Measurements from ENCODE around the gene DHX36.

DHX36 gene

GRCh38 chr3:154316974-154317767 is 7.1 kb downstream of the DHX36 start:
- no peak for ATAC-seq (ENCODE audit: low read depth)
- peak overlapping the region; percentile 43 for H3K27ac Mint-ChIP-seq
- H3K36me3 Mint-ChIP-seq = peaks cover 30% of the 10 kb centered on the region
- peaks cover 21% of the 10 kb centered on the region for H3K4me1 Mint-ChIP-seq
- H3K27me3 Mint-ChIP-seq = no peaks in the 10 kb centered on the region
- DNase-seq (ENCODE audit: low spot score in 2 of 2) = no peak
- no peaks in the 10 kb centered on the region for H3K9me3 Mint-ChIP-seq
- no peak overlapping the region for H3K4me3 Mint-ChIP-seq

GRCh38 chr3:154314152-154314551 is 10.1 kb downstream of the DHX36 start:
- Mint-ChIP-seq H3K9me3 (no peaks in the 10 kb centered on the region), H3K4me1 (peaks cover 17% of the 10 kb centered on the region), H3K4me3 (no peak overlapping the region), H3K27me3 (no peaks in the 10 kb centered on the region), H3K27ac (no peak overlapping the region), H3K36me3 (peaks cover 30% of the 10 kb centered on the region)
- DNase-seq (ENCODE audit: low spot score in 2 of 2) (no peak), ATAC-seq (ENCODE audit: low read depth) (no peak)

GRCh38 chr3:154310840-154311239 is 13.4 kb downstream of the DHX36 start:
- Mint-ChIP-seq H3K27me3 (no peaks in the 10 kb centered on the region), H3K36me3 (peaks cover 40% of the 10 kb centered on the region), H3K4me1 (peaks cover 11% of the 10 kb centered on the region), H3K27ac (no peak overlapping the region), H3K4me3 (no peak overlapping the region), H3K9me3 (no peaks in the 10 kb centered on the region)
- no peak for DNase-seq (ENCODE audit: low spot score in 2 of 2)
- no peak for ATAC-seq (ENCODE audit: low read depth)

GRCh38 chr3:154307363-154307762 is 16.9 kb downstream of the DHX36 start:
- Mint-ChIP-seq H3K4me1 (peaks cover 11% of the 10 kb centered on the region), H3K9me3 (no peaks in the 10 kb centered on the region), H3K4me3 (no peak overlapping the region), H3K27me3 (no peaks in the 10 kb centered on the region), H3K36me3 (peaks cover 22% of the 10 kb centered on the region), H3K27ac (no peak overlapping the region)
- no peak for ATAC-seq (ENCODE audit: low read depth)
- DNase-seq (ENCODE audit: low spot score in 2 of 2) = no peak

GRCh38 chr3:154304936-154305335 is 19.4 kb downstream of the DHX36 start:
- Mint-ChIP-seq H3K4me3 (no peak overlapping the region), H3K27me3 (no peaks in the 10 kb centered on the region), H3K4me1 (peaks cover 11% of the 10 kb centered on the region), H3K9me3 (no peaks in the 10 kb centered on the region), H3K27ac (no peak overlapping the region), H3K36me3 (peaks cover 32% of the 10 kb centered on the region)
- DNase-seq (ENCODE audit: low spot score in 2 of 2) (no peak), ATAC-seq (ENCODE audit: low read depth) (no peak)

- Mint-ChIP-seq H3K36me3 (peaks cover 32% of the 10 kb centered on the region), H3K27ac (no peak overlapping the region), H3K27me3 (no peaks in the 10 kb centered on the region), H3K4me3 (no peak overlapping the region), H3K4me1 (peaks cover 11% of the 10 kb centered on the region), H3K9me3 (no peaks in the 10 kb centered on the region)
- ATAC-seq (ENCODE audit: low read depth) (peak; percentile 69), DNase-seq (ENCODE audit: low spot score in 2 of 2) (no peak)
These were observed 20.0 kb downstream of the DHX36 start for GRCh38 chr3:154304116-154304786.

GRCh38 chr3:154301561-154301960 is 22.7 kb downstream of the DHX36 start:
- Mint-ChIP-seq H3K27ac (peak overlapping the region; percentile 52), H3K4me1 (no peaks in the 10 kb centered on the region)

GRCh38 chr3:154294016-154294415 is 30.3 kb downstream of the DHX36 start:
- H3K27ac Mint-ChIP-seq = peak overlapping the region; percentile 4
- H3K36me3 Mint-ChIP-seq = peaks cover 27% of the 10 kb centered on the region
- no peak for DNase-seq (ENCODE audit: low spot score in 2 of 2)
- ATAC-seq (ENCODE audit: low read depth) = no peak
- H3K27me3 Mint-ChIP-seq = no peaks in the 10 kb centered on the region
- no peak overlapping the region for H3K4me3 Mint-ChIP-seq
- no peaks in the 10 kb centered on the region for H3K9me3 Mint-ChIP-seq
- no peaks in the 10 kb centered on the region for H3K4me1 Mint-ChIP-seq

More at GRCh38 chr3:154301561-154301960, 22.7 kb downstream of the DHX36 start:
- Mint-ChIP-seq H3K9me3 (no peaks in the 10 kb centered on the region), H3K27me3 (no peaks in the 10 kb centered on the region), H3K4me3 (no peak overlapping the region), H3K36me3 (peaks cover 26% of the 10 kb centered on the region)
- DNase-seq (ENCODE audit: low spot score in 2 of 2) (no peak), ATAC-seq (ENCODE audit: low read depth) (no peak)

GRCh38 chr3:154290187-154290586 is 34.1 kb downstream of the DHX36 start:
- peaks cover 30% of the 10 kb centered on the region for H3K36me3 Mint-ChIP-seq
- H3K27me3 Mint-ChIP-seq = no peaks in the 10 kb centered on the region
- ATAC-seq (ENCODE audit: low read depth) (no peak), DNase-seq (ENCODE audit: low spot score in 2 of 2) (no peak)
- H3K27ac Mint-ChIP-seq = peak overlapping the region; percentile 73
- H3K4me1 Mint-ChIP-seq = peaks cover 2% of the 10 kb centered on the region
- no peak overlapping the region for H3K4me3 Mint-ChIP-seq
- no peaks in the 10 kb centered on the region for H3K9me3 Mint-ChIP-seq

GRCh38 chr3:154285221-154285620 is 39.1 kb downstream of the DHX36 start:
- DNase-seq (ENCODE audit: low spot score in 2 of 2) = no peak
- Mint-ChIP-seq H3K27ac (peak overlapping the region; percentile 85), H3K36me3 (peaks cover 42% of the 10 kb centered on the region)

GRCh38 chr3:154280161-154280560 is 44.1 kb downstream of the DHX36 start:
- Mint-ChIP-seq H3K9me3 (no peaks in the 10 kb centered on the region), H3K36me3 (peaks cover 39% of the 10 kb centered on the region), H3K27ac (peak overlapping the region; percentile 45), H3K27me3 (no peaks in the 10 kb centered on the region), H3K4me3 (no peak overlapping the region), H3K4me1 (peaks cover 1% of the 10 kb centered on the region)
- DNase-seq (ENCODE audit: low spot score in 2 of 2) (no peak), ATAC-seq (ENCODE audit: low read depth) (no peak)

More at GRCh38 chr3:154285221-154285620, 39.1 kb downstream of the DHX36 start:
- ATAC-seq (ENCODE audit: low read depth) = no peak
- Mint-ChIP-seq H3K4me1 (peaks cover 4% of the 10 kb centered on the region), H3K27me3 (no peaks in the 10 kb centered on the region), H3K9me3 (no peaks in the 10 kb centered on the region), H3K4me3 (no peak overlapping the region)

GRCh38 chr3:154275965-154276364 is 48.3 kb downstream of the DHX36 start:
- Mint-ChIP-seq H3K9me3 (no peaks in the 10 kb centered on the region), H3K36me3 (peaks cover 33% of the 10 kb centered on the region), H3K27ac (peak overlapping the region; percentile 45), H3K27me3 (no peaks in the 10 kb centered on the region), H3K4me1 (no peaks in the 10 kb centered on the region), H3K4me3 (no peak overlapping the region)
- ATAC-seq (ENCODE audit: low read depth) (no peak), DNase-seq (ENCODE audit: low spot score in 2 of 2) (no peak)

GRCh38 chr3:154275292-154275691 is 49.0 kb downstream of the DHX36 start:
- H3K4me1 Mint-ChIP-seq = no peaks in the 10 kb centered on the region
- H3K27ac Mint-ChIP-seq = peak overlapping the region; percentile 60
- peaks cover 33% of the 10 kb centered on the region for H3K36me3 Mint-ChIP-seq
- H3K9me3 Mint-ChIP-seq = no peaks in the 10 kb centered on the region
- ATAC-seq (ENCODE audit: low read depth) (no peak), DNase-seq (ENCODE audit: low spot score in 2 of 2) (no peak)
- H3K4me3 Mint-ChIP-seq = no peak overlapping the region
- H3K27me3 Mint-ChIP-seq = no peaks in the 10 kb centered on the region

GRCh38 chr3:154274348-154274747 is 49.9 kb downstream of the DHX36 start:
- Mint-ChIP-seq H3K9me3 (no peaks in the 10 kb centered on the region), H3K27me3 (no peaks in the 10 kb centered on the region), H3K27ac (no peak overlapping the region), H3K4me3 (no peak overlapping the region), H3K4me1 (no peaks in the 10 kb centered on the region), H3K36me3 (peaks cover 31% of the 10 kb centered on the region)
- ATAC-seq (ENCODE audit: low read depth) = no peak
- DNase-seq (ENCODE audit: low spot score in 2 of 2) = no peak

All from memory B cell (primary cell).